NCI-H2171 treated with DMSO at 0.1 percent for 48 hours (cell line): Measurements from ENCODE around the gene TNFSF18.

Experiments used
- DNase-seq: peaks from one replicate; lab custom pipeline; 2025; lab: John Stamatoyannopoulos, UW

TNFSF18 gene

GRCh38 chr1:173038875-173039554, 11.7 kb downstream of the TNFSF18 start:
- DNase-seq = no peak

GRCh38 chr1:173024543-173024942, 26.2 kb downstream of the TNFSF18 start:
- no peak for DNase-seq

DNA sequence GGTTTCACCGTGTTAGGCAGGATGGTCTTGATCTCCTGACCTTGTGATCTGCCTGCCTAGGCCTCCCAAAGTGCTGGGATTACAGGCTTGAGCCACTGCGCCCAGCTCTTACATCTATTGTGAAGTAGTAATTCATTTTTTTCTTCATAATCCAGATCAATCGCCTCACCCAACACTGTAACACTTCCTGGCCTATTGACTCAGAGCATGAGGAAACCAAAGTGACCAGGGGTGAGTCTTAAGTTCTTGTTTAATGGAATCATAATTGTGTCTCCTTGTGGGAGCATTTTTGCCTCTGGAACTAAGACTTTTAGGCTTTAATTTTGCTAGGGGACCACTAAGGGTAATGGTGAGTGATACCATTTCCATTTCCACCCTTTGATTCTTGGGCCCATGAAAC, 27.4 kb downstream of the TNFSF18 start:
- no peak for DNase-seq

GRCh38 chr1:173020138-173020750, 30.5 kb downstream of the TNFSF18 start:
- DNase-seq = no peak

GRCh38 chr1:173017792-173018191, 32.9 kb downstream of the TNFSF18 start:
- DNase-seq = no peak

DNA sequence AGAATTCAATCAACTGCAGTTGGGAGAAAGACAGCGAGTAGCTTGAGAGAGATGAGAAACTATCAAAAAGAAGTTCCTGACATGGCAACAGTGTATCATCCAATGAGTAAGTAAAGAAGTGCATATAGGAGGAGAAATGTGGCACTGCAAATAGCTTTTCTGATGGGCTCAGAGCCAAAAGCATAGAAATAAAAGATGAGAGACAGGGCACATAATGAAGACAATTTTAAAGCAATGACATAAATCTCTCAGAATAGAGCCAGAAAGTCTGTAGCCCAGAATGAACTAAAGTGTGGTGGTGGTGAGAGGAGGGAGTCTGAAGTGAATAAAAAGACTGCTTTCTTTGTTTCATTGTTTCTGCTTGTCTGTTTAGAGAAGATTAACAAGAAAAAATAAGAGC, 34.3 kb downstream of the TNFSF18 start:
- no peak for DNase-seq

DNA sequence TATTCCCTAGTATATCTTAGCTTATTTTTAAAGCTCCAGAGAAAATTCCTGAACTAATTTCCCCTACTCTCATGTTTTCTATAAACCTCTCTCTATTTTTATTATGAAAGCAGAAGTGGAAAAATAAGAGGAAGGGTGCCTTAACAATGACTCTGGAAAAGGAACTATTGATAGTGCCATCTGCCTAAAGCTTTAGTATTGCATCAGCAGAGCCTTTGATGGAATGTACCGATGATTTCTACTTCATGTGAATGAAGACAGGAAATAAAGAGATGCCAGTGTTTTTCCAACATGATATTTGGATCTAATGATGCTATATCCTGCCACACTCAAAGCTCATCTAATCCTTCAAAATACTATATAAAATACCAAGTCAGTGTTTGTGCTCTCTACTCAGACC, 35.1 kb downstream of the TNFSF18 start:
- DNase-seq = no peak

- DNase-seq = no peak
Measured at GRCh38 chr1:173014160-173014559, 36.6 kb downstream of the TNFSF18 start.

- DNase-seq = no peak
Measured at GRCh38 chr1:173012126-173012525, 38.6 kb downstream of the TNFSF18 start.

DNA sequence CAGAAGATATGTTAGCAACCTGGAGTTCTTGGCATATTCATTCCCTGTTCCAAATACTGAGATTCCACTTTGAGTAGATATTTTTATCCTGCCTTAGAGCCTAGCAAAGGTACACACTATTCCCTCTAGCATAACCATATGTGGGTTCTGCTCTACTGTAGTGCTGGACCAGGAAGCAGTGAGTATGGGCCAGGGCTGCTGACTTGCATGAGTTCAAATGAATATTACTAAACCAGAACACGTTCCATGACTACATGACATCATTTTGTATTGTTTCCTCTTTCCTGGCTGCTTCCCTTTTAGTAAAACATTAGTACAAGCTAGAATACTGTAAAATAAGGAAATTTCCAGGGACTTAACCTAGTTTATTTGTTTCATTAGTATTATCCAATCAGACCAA, 41.1 kb downstream of the TNFSF18 start:
- DNase-seq = no peak

DNA sequence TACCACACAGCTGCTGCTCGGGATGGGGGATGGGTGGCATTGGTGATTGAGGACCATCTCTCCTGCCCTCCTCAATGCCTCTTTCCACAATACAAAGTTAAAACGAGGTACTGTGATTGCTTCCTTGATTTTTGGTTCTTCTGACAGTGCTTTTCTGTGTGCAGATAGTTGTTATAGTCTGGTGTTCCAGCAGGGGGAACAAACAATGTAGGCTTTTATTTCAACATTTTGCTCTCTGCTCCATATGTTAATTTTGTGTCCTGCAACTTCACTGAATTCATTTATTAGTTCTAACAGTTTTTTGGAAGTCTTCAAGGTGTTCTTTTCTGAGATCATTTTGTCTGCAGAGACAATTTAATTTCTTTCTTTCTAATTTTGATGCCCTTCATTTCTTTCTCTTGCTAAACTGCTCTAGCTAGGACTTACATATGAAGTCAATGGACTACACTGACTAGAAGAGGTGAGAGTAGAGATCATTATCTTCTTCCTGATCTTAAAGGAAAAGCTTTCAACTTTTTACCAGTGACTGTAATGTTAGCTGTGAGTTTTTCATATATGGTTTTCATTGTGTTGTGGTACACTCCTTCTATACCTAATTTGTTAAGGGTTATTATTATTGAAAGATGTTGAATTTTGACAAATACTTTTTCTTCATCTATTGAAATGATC, 45.4 kb downstream of the TNFSF18 start:
- DNase-seq = no peak

DNA sequence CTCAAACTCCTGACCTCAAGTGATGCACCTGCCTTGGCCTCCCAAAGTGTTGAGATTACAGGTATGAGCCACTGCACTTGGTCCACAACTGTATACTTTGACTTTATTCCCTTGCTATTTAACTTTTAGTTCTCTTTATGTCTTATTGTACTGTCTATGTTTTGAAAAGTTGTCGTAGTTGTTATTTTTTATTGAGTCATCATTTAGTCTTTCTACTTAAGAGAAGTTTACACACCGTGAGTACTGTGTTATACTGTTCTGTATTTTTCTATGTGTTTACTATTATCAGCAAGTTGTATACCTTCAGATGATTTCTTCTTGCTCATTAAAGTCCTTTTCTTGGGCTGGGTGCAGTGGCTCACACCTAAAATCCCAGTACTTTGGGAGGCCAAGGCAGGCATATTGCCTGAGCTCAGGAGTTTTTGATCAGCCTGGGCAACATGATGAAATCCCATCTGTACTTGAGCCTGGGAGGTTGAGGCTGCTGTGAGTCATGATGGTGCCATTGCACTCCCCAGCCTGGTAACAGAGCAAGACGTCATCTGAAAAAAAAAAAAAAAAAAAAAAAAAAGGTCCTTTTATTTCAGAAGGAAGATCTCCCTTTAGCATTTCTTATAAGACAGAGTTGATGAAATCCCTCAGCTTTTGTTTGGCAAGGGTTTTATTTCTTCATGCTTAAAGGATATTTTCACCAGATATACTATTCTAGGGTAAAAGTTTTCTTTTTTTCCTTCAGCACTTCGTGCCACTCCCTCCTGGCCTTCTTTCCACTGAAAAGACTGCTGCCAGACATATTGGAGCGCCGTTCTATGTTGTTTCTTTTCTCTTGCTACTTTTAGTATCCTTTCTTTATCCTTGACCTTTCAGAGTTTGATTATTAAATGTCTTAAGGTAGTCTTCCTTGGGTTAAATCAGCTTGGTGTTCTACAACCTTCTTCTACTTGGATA, 47.6 kb downstream of the TNFSF18 start:
- DNase-seq = no peak

DNA sequence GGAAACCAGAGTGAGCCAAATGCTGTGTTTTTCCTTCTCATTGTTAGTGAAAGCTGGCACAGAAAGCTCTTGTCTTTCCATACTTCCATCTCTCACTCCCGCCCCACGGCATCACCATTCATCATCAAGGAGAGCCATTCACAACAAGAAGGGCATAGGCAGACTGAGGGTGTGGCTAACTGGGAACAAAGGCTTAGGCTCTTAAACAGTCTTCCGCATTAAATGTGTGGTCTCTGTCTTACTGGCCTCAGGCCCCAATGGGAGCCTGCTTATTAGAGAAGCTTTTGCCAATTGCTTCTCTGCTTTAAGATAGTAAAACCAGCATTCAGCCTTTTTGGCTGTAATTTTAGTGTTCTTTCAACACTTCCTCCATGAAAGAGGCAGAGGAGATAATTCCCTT, 51.4 kb downstream of the TNFSF18 start:
- DNase-seq = no peak

- DNase-seq = no peak
Measured at GRCh38 chr1:172997941-172998361, 52.8 kb downstream of the TNFSF18 start.

GRCh38 chr1:172993640-172994039, 57.1 kb downstream of the TNFSF18 start:
- no peak for DNase-seq

DNA sequence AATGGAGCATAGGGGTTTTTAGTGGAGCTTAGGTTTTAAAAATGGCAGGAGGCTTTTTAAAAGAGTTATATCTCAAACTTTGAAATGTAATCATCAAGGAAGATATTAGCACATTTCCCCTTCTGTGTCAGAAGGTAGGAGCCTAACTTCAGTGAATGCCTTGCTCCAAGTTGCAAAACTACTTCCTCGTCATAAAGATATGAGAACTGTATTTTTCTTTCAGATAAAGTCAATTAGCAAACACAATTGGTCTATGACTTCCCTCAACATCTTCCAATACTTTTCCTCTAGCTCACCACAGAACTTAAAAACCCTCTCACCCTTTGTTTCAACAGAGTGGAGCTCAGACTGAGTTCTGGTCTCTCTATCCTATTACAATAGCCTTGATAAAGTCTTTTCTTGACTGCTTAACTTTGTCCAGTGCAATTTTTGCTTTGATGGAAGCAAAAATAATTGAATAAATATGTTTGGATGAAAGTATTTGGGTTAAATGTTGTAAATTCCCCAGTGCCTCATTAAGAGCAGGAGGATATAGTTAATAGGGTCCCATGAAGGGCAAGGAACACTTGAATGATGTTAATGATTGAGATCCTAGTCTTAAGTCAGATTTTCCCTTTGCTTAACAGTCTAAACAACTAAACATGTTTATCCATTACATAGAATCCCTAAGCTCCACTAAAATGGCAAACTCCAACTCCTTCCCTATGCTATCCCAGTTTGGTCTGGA, 58.9 kb downstream of the TNFSF18 start:
- no peak for DNase-seq

- no peak for DNase-seq
Measured at GRCh38 chr1:172990598-172991215, 60.0 kb downstream of the TNFSF18 start.
